ENCODE results near the gene FXYD4. TPM values are rescaled to one million over a fixed set of nuclear protein-coding genes. Genes with fewer than 3 reads are reported as not detected.

FXYD4 gene
- total and polyA plus RNA-seq, 2 of the 8 experiments (the other 6 are each of a cell fraction or from before 2014, with no cell fraction given): not detected

GRCh38 chr10:43389867-43390266 lies 18.4 kb downstream of the FXYD4 start:
- TF ChIP-seq POLR2A (IDR thresholded peaks at IDR 0.05; ENCODE audit: control extremely low read depth in 1 of 2, low read depth in 2 of 2, low read length in 2 of 2) (peak in 1 of 2 experiments; percentile 38; a peak in 1 of 3 replicates), KDM5A (IDR thresholded peaks at IDR 0.05; ENCODE audit: low read length) (no peak)
- H3K79me2 ChIP-seq (ENCODE audit: control insufficient read depth in 1 of 2, insufficient read depth in 2 of 2, low read length in 2 of 2): peaks cover 29 to 70% of the 10 kb centered on the region in 2 experiments
- no peak overlapping the region for H4K5ac ChIP-seq (ENCODE audit: insufficient read length, low read depth, low read length)
- H3K27ac ChIP-seq (ENCODE audit: low read depth, low read length): no peak overlapping the region
- no peak overlapping the region for H3K14ac ChIP-seq (ENCODE audit: insufficient read length)
- no peaks in the 10 kb centered on the region; the same call in 1 of the 2 replicates for H3K23me2 ChIP-seq (ENCODE audit: low read depth, low read length)
- no peak overlapping the region for H3K4me2 ChIP-seq (ENCODE audit: insufficient read depth in 1 of 2, low read depth in 2 of 2, low read length in 2 of 2)
- H2AFZ ChIP-seq (ENCODE audit: low read length): no peak overlapping the region
- no peaks in the 10 kb centered on the region for H3K27me3 ChIP-seq (replicated peaks in 1 of 4; ENCODE audit: control insufficient read depth in 3 of 4, extremely low read depth in 1 of 4, insufficient read depth in 3 of 4, low read length in 3 of 4)
- H3K9ac ChIP-seq (replicated peaks in 1 of 4; ENCODE audit: extremely low read depth in 1 of 4, low read depth in 3 of 4, low read length in 3 of 4): no peak overlapping the region
- no peak overlapping the region for H3K4me3 ChIP-seq (ENCODE audit: extremely low read depth in 1 of 4, insufficient read depth in 2 of 4, low read depth in 3 of 4, low read length in 4 of 4)
- no peak overlapping the region for H4K91ac ChIP-seq (replicated peaks; ENCODE audit: insufficient read length, low read length)
- no peak overlapping the region for H3K56ac ChIP-seq (replicated peaks; ENCODE audit: insufficient read length, low read depth, low read length)
- H3K23ac ChIP-seq (ENCODE audit: insufficient read length): no peak overlapping the region
- H3K18ac ChIP-seq (ENCODE audit: extremely low read depth, low read length): no peak overlapping the region
- peaks cover 22% of the 10 kb centered on the region for H3K79me1 ChIP-seq (ENCODE audit: low read depth, low read length)
- H2BK12ac ChIP-seq (ENCODE audit: low read depth, low read length): no peak overlapping the region
- peaks cover 0 to 1% (median 0%) of the 10 kb centered on the region in 4 experiments; a peak in 2 of 7 replicates for H3K4me1 ChIP-seq (replicated peaks in 1 of 4; ENCODE audit: control insufficient read depth in 3 of 4, insufficient read depth in 4 of 4, low read length in 3 of 4)
- H3K36me3 ChIP-seq (ENCODE audit: control insufficient read depth in 2 of 4, insufficient read depth in 4 of 4, low read length in 3 of 4): peaks cover 48 to 93% (median 80%) of the 10 kb centered on the region in 4 experiments
- no peak overlapping the region for H2BK15ac ChIP-seq (ENCODE audit: low read length)
- no peak overlapping the region for H2BK5ac ChIP-seq (ENCODE audit: low read depth, low read length)
- ChIA-PET POLR2A (ENCODE audit: partially characterized antibody) (interaction anchor here (0.8 to 2.6 kb wide), 10 partner anchors 9 to 74 kb away, joined by 3 to 21 read pairs (median 4); no protein-coding TSS in a partner anchor), CTCF (ENCODE audit: partially characterized antibody) (interaction anchor here (1.3 to 2.6 kb wide), 6 partner anchors 9 to 70 kb away, joined by 4 to 14 read pairs (median 8); no protein-coding TSS in a partner anchor)
- no peak overlapping the region for H4K8ac ChIP-seq (ENCODE audit: extremely low read depth, insufficient read depth, low read length)
- peaks cover 44 to 53% of the 10 kb centered on the region in 2 experiments for H4K20me1 ChIP-seq (replicated peaks in 1 of 2; ENCODE audit: control insufficient read depth in 1 of 2, insufficient read depth in 2 of 2, low read length in 2 of 2)
- no peak overlapping the region for H2BK120ac ChIP-seq (replicated peaks; ENCODE audit: low read depth, low read length)
- no peak overlapping the region for H2BK20ac ChIP-seq (ENCODE audit: low read length)
- no peaks in the 10 kb centered on the region for H3K9me3 ChIP-seq (ENCODE audit: insufficient read depth in 2 of 2, low read depth in 1 of 2, low read length in 1 of 2)
- H3K4ac ChIP-seq (replicated peaks; ENCODE audit: insufficient read length, low read depth, low read length): no peak overlapping the region
- WGBS, 2 experiments (ENCODE audit: extremely low coverage in 1 of 2, insufficient coverage in 1 of 2, insufficient read length in 1 of 2, insufficient replicate concordance in 2 of 2, low coverage in 1 of 2, low lambda C conversion rate in 2 of 2, missing lambda C conversion rate in 1 of 2): 86% methylated on average over 3 of the region's 3 CpGs; no CpG with 5 or more reads in 1 of the 2 experiments
- DNase-seq (ENCODE audit: low read depth in 1 of 2, low spot score in 2 of 2): no peak
- H2AK5ac ChIP-seq (ENCODE audit: low read depth, low read length): no peak overlapping the region
- no peak for FAIRE-seq

All from H1 (cell line).